Chondrocyte (in vitro differentiated cells): ENCODE data around the gene KRT3. TPM values are rescaled to one million over a fixed set of nuclear protein-coding genes. Genes with fewer than 3 reads are reported as not detected.

Experiments
- DNase-seq: peaks from one replicate; pipeline ENCODE4 v3.0.0; 2021; ENCODE audit warnings: mixed read lengths, low spot score
- H3K27ac Mint-ChIP-seq: one replicate; pipeline ENCODE4 v1.8.0; 2021; ENCODE audit warnings: mild to moderate bottlenecking, moderate library complexity, mixed read lengths; ENCODE audit not compliant: unreplicated experiment
- H3K27me3 Mint-ChIP-seq: 2 replicates; pipeline ENCODE4 v1.8.0; 2021; ENCODE audit warnings: low read depth, mixed read lengths
- H3K36me3 Mint-ChIP-seq: 2 replicates; pipeline ENCODE4 v1.8.0; 2021; ENCODE audit warnings: low read depth, mixed read lengths
- H3K4me1 Mint-ChIP-seq: 2 replicates; pipeline ENCODE4 v1.8.0; 2021; ENCODE audit warnings: low read depth, mild to moderate bottlenecking, mixed read lengths
- H3K4me3 Mint-ChIP-seq: one replicate; pipeline ENCODE4 v1.8.0; 2021; ENCODE audit warnings: mild to moderate bottlenecking, moderate library complexity, mixed read lengths; ENCODE audit not compliant: unreplicated experiment
- H3K9me3 Mint-ChIP-seq: 2 replicates; pipeline ENCODE4 v1.8.0; 2021; ENCODE audit warnings: low read depth, mixed read lengths
- CTCF ChIP-seq: fragments of 200-600 bp; sonication (generic); IDR thresholded peaks from 2 replicates; pipeline ENCODE4 v1.5.0; 2021; ENCODE audit warnings: antibody characterized with exemption, mild to moderate bottlenecking, moderate library complexity
- total RNA-seq: library from RNA; stranded (reverse); gene quantifications from 3 replicates; pipeline ENCODE4 v1.2.1, GENCODE V29; 2021

The KRT3 gene
- total RNA-seq, 1 donor from 2014 or later, result not detected

- Mint-ChIP-seq H3K27ac (no peak overlapping the region), H3K9me3 (no peaks in the 10 kb centered on the region)
- DNase-seq, result no peak
Measured at GRCh38 chr12:52741375-52742195, 54.3 kb downstream of the KRT3 start.

GRCh38 chr12:52740584-52740983, 55.3 kb downstream of the KRT3 start:
- no peak for DNase-seq
- Mint-ChIP-seq H3K9me3 (no peaks in the 10 kb centered on the region), H3K36me3 (no peaks in the 10 kb centered on the region), H3K4me3 (no peak overlapping the region), H3K27ac (no peak overlapping the region), H3K4me1 (no peaks in the 10 kb centered on the region), H3K27me3 (peaks cover 30% of the 10 kb centered on the region)
- TF ChIP-seq CTCF, result no peak

More at GRCh38 chr12:52741375-52742195, 54.3 kb downstream of the KRT3 start:
- Mint-ChIP-seq H3K4me3 (no peak overlapping the region), H3K4me1 (no peaks in the 10 kb centered on the region), H3K36me3 (no peaks in the 10 kb centered on the region), H3K27me3 (peaks cover 32% of the 10 kb centered on the region)
- no peak for TF ChIP-seq CTCF

- no peaks in the 10 kb centered on the region for H3K36me3 Mint-ChIP-seq
- TF ChIP-seq CTCF, result no peak
- DNase-seq, result no peak
- no peak overlapping the region for H3K27ac Mint-ChIP-seq
- H3K9me3 Mint-ChIP-seq, result no peaks in the 10 kb centered on the region
- no peak overlapping the region for H3K4me3 Mint-ChIP-seq
- H3K4me1 Mint-ChIP-seq, result no peaks in the 10 kb centered on the region
- H3K27me3 Mint-ChIP-seq, result peaks cover 27% of the 10 kb centered on the region
Measured at GRCh38 chr12:52739963-52740362, 56.0 kb downstream of the KRT3 start.

Other genes with a start within 250 kb of the KRT3 start
- gene KRT71, start 243.0 kb downstream of the KRT3 start, total RNA-seq, result not detected in 3 replicates
- not detected in 3 replicates for gene KRT74, start 222.3 kb downstream of the KRT3 start, total RNA-seq
- gene KRT72, start 194.7 kb downstream of the KRT3 start, total RNA-seq, result not detected in 3 replicates
- gene KRT73, start 177.6 kb downstream of the KRT3 start, total RNA-seq, result not detected in 3 replicates
- gene KRT2, start 143.9 kb downstream of the KRT3 start, total RNA-seq, result not detected in 3 replicates
- not detected in 3 replicates for gene KRT1, start 115.7 kb downstream of the KRT3 start, total RNA-seq
- not detected in 3 replicates for gene KRT77, start 92.6 kb downstream of the KRT3 start, total RNA-seq
- not detected in 3 replicates for gene KRT76, start 18.8 kb downstream of the KRT3 start, total RNA-seq
- gene KRT4, start 18.0 kb upstream of the KRT3 start, total RNA-seq, result 0.41 to 0.90 TPM in 2 of 3 replicates, not detected in the other
- 0.10 to 0.31 TPM (median 0.19 TPM) in 3 replicates for gene KRT79, start 38.2 kb upstream of the KRT3 start, total RNA-seq
- not detected in 3 replicates for gene KRT78, start 52.9 kb upstream of the KRT3 start, total RNA-seq
- 11.3 to 15.7 TPM (median 13.0 TPM) in 3 replicates for gene KRT8, start 109.0 kb upstream of the KRT3 start, total RNA-seq
- gene KRT18, start 153.0 kb upstream of the KRT3 start, total RNA-seq, result 44.7 to 173 TPM (median 172 TPM) in 3 replicates
- gene EIF4B, start 210.3 kb upstream of the KRT3 start, total RNA-seq, result 270 to 336 TPM (median 323 TPM) in 3 replicates